ENCODE measurements around the gene UCMA.

Gene UCMA

GRCh38 chr10:13189961-13190360, 44.2 kb downstream of the UCMA start:
- no peak for FAIRE-seq
- DNase-seq (ENCODE audit: low spot score), result no peak

GRCh38 chr10:13188593-13188992, 45.6 kb downstream of the UCMA start:
- no peak for DNase-seq (ENCODE audit: low spot score)
- FAIRE-seq, result no peak

DNA sequence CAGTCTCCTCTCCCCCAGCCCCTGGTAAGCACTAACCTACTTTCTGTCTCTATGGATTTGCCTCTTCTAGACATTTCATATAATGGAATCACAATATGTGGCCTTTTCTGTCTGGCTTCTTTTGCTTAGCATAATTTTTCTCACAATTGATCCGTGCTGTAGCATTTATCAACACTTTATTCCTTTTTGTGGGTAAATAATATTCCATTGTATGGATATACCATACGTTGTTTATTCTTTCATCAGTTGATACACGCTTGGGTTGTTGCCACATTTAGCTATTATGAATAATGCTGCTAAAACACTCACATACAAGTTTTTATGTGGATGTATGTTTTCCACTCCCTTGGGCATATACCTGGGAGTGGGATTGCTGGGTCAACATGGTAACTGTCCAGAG, 47.0 kb downstream of the UCMA start:
- no peak for FAIRE-seq
- DNase-seq (ENCODE audit: low spot score), result no peak

- FAIRE-seq (no peak), DNase-seq (ENCODE audit: low spot score) (no peak)
These were observed 49.3 kb downstream of the UCMA start for GRCh38 chr10:13184730-13185514.

DNA sequence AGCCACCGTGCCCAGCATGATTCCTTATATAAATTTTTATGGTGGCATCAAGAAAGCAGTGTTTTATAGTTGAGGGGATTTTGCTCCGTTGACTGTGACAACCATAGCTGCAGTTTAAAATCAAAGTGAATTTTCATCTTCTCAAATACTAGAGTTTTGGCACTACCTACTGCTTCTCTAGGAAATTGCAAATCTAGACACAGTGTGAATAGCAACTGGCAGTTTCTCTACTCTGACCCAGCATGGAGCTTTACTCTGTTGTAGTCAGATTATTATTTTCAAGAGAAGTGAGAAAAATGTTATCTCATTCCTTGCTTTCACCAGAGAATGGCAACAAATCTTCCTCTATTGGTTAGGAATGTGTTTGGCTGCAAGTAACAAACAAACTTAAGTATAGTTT, 49.9 kb downstream of the UCMA start:
- no peak for DNase-seq (ENCODE audit: low spot score)
- FAIRE-seq, result no peak

GRCh38 chr10:13183625-13184024, 50.5 kb downstream of the UCMA start:
- no peak for FAIRE-seq
- no peak for DNase-seq (ENCODE audit: low spot score)

DNA sequence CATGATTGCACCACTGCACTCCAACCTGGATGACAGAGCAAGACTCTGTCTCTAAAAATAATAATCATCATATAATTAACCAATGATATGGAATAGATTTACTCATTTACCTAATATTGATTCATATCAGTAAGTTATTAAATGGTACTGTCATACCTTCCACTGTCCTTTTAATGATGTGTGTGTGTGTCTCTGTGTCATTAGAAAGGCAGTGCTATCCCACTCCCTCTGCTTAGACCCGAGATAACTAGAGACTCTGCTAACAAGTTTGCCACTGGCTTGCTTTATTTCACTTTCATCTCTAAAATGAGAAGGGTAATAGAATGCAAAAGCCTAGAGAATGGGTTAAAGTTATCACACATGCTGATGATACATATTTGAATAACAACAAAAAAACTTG, 51.8 kb downstream of the UCMA start:
- FAIRE-seq, result no peak
- no peak for DNase-seq (ENCODE audit: low spot score)

DNA sequence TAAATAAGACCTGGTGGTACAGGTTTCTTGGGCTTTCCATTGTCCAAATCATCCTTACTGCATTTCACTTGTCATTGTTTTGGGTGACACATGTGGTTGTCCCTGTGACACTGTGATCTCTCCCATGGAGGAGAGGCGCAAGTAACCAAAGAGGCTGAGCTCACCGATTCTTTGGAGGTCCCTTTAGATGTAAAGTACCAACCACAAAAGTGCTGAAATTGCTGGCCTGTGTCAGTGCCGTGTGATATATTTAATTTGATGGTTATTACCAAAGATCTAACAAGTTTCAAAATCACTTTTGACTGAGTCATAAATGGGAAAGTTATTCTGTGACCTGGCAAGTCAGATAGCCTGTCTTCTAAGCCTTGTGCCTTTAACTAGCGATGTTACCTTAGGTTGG, 53.4 kb downstream of the UCMA start:
- no peak for DNase-seq (ENCODE audit: low spot score)

GRCh38 chr10:13173616-13174015, 60.6 kb downstream of the UCMA start:
- DNase-seq (ENCODE audit: low spot score) (no peak), FAIRE-seq (no peak)

More for the DNA sequence above, 53.4 kb downstream of the UCMA start:
- no peak for FAIRE-seq

Data from RCC 7860 (cell line).